GM12873 (cell line): ENCODE measurements around the gene TMEM30A.

Source experiments
- CTCF ChIP-seq: IDR thresholded peaks from 2 replicates; pipeline ENCODE4 v1.5.1; 2012; ENCODE audit warnings: low read depth, mild to moderate bottlenecking, moderate library complexity, low read length, control low read depth; ENCODE audit not compliant: insufficient read depth; ENCODE audit errors: missing control alignments

The TMEM30A gene

GRCh38 chr6:75301537-75301936 is 16.9 kb upstream of the TMEM30A start:
- no peak for TF ChIP-seq CTCF

DNA sequence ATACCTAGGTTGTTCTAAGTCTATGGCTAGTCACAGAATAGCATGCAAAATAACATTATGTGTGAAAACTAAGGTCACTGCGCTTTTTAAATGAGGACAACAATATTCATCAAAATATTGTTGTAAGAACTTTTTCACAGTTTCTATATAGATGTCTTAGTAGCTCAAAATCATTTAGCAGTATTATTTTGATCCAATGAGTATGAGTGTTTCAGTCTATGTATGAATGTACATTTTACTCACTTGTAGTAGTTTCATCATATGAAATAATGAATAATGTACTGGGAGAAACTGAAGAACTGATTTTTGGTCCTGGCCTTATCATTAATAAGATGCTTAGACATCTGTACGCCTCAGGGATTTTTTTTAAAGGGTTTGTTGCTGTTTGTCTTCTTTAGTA is 16.5 kb upstream of the TMEM30A start:
- TF ChIP-seq CTCF = no peak

- no peak for TF ChIP-seq CTCF
Measured at GRCh38 chr6:75300531-75300855, 15.9 kb upstream of the TMEM30A start.

DNA sequence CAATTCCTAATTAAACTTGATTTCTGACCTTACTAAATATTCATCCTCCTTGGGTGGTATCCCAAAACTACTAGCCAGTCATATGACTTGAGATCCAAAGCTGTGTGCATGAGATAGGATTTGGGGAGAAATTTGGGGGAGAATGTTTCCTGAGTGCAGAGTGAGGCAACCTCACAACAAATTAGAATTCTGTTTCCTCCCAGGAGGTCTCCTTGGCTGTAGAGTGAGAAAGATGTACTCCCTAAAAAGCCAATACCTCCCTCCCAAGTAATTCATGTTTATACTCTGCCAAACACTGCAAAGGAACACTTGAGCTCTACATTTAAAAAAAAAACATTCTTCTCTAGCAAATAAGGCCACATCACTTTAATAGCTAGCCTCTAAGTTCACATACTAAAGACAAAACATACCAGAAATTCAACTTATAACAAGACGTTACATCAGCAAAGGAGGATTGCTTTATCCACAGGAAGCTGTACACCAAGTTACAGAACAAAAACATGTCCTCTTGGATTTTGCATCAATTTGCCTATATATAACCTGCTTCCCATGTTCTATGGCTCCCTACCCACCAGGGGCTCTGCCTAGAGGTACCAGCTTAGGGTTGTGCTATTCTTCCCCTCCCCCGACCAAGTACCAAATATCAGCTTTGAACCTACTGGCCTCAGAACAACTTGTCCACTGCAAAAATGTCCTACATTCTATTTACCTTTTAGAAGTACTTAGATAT is 15.4 kb upstream of the TMEM30A start:
- no peak for TF ChIP-seq CTCF

- peak; percentile 54 for TF ChIP-seq CTCF
Measured at GRCh38 chr6:75296811-75297779, 12.5 kb upstream of the TMEM30A start.

GRCh38 chr6:75292555-75292954 is 8.0 kb upstream of the TMEM30A start:
- no peak for TF ChIP-seq CTCF

GRCh38 chr6:75291744-75292143 is 7.2 kb upstream of the TMEM30A start:
- TF ChIP-seq CTCF = no peak
